NCI-H146 treated with DMSO at 0.1 percent for 48 hours (cell line): Measurements from ENCODE around the gene IQCN.
"Not testable (repeated sequence)": the region's sequence is repeated elsewhere in the genome, so short reads cannot be mapped to it uniquely, and the experiment has no call there.

Experiments
- DNase-seq: peaks from one replicate; lab custom pipeline; 2025; ENCODE audit not compliant: unreplicated experiment; lab: John Stamatoyannopoulos, UW

Gene IQCN

DNA sequence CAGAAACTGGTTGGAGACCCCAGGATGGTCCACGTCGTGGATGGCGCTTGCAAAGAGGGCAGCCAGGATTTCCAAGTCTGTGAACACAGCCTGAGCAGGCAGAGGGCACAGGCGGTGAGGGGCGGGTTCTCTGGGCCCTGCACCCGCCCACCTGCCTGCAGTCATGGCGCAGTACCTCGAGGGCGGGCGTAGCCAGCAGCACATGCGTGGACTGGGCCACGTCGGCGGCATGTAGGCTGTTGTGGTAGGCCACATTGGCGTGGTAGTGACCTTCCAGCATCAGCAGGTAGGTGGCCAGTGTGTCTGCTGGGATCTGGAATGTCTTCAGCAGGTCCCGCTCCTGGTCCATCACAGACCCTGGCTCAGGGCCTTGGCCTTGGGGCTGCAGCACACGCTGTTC is 56.1 kb downstream of the IQCN start:
- DNase-seq, result no peak

DNA sequence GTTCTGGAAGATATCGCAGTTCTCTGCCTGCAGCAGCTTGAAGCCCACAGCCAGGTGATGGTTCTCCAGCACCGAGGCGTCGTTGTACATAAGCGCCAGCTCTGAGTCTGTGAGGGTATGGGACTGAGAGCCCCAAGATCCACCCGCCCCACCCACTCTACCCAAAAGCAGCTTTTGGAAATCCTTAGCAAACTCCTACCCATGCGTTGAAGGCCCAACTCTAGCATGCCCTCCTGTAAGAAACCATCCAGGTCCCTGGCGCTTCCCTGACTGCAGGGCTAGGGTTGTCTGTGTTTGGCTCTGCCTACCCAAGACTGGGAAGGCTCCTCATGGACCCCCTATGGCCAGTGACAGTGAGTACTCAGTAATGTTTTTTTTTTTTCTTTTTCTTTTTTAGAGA is 57.5 kb downstream of the IQCN start:
- no peak for DNase-seq

DNA sequence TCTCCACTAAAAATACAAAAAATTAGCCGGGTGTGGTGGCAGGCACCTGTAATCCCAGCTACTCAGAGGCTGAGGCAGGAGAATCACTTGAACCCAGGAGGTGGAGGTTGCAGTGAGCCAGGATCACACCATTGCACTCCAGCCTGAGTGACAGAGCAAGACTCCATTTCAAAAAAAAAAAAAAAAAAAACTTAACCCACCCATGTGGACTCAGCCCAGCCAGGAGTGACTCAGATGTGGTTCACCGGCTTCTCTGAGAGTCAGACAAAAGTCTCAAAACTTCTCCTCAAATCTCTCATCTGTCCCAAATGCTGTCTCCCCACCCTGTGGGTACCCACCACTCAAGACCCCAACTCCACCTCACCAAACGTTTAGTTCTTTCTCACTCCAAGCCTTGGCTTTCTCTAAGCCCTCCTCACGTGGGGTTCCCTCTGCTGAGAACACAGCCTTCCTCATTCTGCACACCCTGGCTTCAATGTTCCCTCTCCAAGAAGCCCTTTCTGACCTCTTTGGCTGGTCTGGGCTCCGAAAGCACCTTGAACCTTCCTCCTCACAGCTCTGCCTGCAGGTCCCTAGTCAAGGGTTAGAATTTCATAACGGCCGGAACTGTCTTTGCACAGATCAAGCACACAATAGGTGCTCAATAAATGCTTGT is 59.3 kb downstream of the IQCN start:
- DNase-seq, result no peak

DNA sequence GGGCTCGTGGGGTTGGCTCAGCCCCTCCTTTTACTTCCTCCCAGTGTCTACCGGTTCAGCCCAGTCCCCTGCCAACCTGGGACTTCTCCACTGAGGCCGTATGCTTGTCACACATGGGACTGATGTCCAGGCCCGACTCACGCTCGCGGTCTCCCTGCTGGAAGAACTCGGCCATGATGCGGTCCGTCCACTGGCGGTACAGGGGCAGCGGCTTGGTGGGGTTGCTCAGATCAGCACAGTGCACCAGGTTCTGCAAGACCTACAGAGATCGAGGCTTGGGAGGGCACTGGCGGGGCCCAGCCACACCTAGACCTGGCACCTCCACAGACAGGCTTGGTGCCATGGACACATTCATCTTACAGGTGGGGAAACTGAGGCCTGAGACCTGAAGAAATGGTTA is 62.6 kb downstream of the IQCN start:
- no peak for DNase-seq

DNA sequence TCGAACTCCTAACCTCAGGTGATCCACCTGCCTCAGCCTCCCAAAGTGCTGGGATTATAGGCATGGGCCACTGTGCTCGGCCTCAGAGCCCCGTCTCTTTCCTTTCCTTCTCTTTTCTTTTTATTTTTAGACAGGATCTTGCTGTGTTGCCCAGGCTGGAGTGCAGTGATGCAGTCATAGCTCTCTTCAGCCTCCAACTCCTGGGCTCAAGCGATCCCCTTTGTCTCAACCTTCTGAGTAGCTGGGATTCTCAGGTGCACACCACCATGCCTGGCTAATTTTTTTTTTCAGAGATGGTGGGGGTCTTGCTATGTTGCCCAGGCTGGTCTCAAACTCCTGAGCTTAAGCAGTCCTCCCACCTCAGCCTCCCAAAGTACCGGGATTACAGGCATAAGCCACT is 64.3 kb downstream of the IQCN start:
- not testable (repeated sequence) for DNase-seq

DNA sequence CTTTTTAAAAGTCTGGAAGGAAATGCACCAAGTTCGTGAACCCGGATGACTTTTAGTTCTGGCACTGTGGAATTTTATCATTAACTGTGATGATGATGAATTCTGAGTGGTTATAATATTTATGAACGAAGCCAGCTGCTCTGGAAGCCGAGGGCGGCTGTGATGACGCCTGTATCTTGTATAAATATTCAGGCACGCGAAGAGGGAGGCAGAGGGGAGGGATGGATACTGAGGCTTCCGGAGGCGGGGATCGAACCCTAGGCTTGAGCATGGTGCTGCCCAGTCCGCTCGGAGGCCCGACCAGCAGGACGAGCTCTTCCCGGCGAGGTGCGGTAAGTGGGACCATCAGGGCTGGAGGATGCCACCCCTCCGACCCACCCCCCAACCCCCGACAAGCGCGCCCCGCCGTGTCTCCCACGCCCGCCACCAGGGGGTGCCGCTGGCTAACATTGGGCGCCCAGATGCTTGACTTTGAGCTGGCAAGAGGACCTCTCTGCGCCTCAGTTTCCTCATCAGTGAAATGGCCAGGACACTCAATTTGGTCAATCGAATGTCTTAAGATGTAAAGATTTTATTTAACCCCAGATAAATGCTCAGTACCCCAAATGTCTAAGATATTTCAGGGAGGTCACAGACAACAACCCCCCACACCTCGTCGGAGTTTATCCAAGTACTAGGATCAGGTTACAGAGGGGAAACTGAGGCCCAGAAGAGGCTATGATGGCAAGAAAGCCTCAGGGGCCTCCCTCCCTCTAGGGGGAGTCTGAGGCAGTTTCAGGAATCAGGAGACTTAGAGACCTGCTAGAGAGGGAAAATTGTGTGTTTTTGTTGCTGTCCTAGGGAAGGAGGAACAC is 65.9 kb downstream of the IQCN start:
- DNase-seq, result no peak
